Mesothelial cell of epicardium (in vitro differentiated cells): ENCODE data around the gene TUB. TPM values are rescaled to one million over a fixed set of nuclear protein-coding genes. Genes with fewer than 3 reads are reported as not detected.
A peak's percentile ranks its signal among the peaks of the same experiment; 100 is the strongest.

Experiments used
- DNase-seq, 2 experiments: peaks; one replicate each; pipeline ENCODE4 v3.0.0; 2021; ENCODE audit warnings: low spot score in 2 of 2; ENCODE audit not compliant: unreplicated experiment in 2 of 2
- H3K27ac Mint-ChIP-seq: 2 replicates; pipeline ENCODE4 v1.8.0; 2021; ENCODE audit warnings: mixed read lengths
- H3K27me3 Mint-ChIP-seq: 2 replicates; pipeline ENCODE4 v1.8.0; 2021; ENCODE audit warnings: low read depth, mixed read lengths
- H3K36me3 Mint-ChIP-seq: 2 replicates; pipeline ENCODE4 v1.8.0; 2021; ENCODE audit warnings: mixed read lengths
- H3K4me1 Mint-ChIP-seq: 2 replicates; pipeline ENCODE4 v1.8.0; 2021; ENCODE audit warnings: mixed read lengths
- H3K4me3 Mint-ChIP-seq: 2 replicates; pipeline ENCODE4 v1.8.0; 2021; ENCODE audit warnings: mild to moderate bottlenecking, moderate library complexity, mixed read lengths
- H3K9me3 Mint-ChIP-seq: 2 replicates; pipeline ENCODE4 v1.8.0; 2021; ENCODE audit warnings: mixed read lengths
- CTCF ChIP-seq: fragments of 200-600 bp; sonication (generic); IDR thresholded peaks from one replicate; pipeline ENCODE4 v1.5.0; 2021; ENCODE audit warnings: antibody characterized with exemption; ENCODE audit not compliant: unreplicated experiment
- total RNA-seq: library from RNA; stranded (reverse); gene quantifications from 3 replicates; pipeline ENCODE4 v1.2.1, GENCODE V29; 2021

The TUB gene
- total RNA-seq, 1 donor from 2014 or later, result 52.8 TPM

- Mint-ChIP-seq H3K27ac (no peak overlapping the region), H3K4me1 (peaks cover 8% of the 10 kb centered on the region), H3K36me3 (peaks cover 14% of the 10 kb centered on the region), H3K27me3 (no peaks in the 10 kb centered on the region), H3K4me3 (no peak overlapping the region), H3K9me3 (no peaks in the 10 kb centered on the region)
- TF ChIP-seq CTCF, result no peak
- DNase-seq, result no peak
Measured at GRCh38 chr11:8097926-8098325, 16.9 kb downstream of the TUB start.

- Mint-ChIP-seq H3K36me3 (peaks cover 14% of the 10 kb centered on the region), H3K9me3 (no peaks in the 10 kb centered on the region), H3K27ac (no peak overlapping the region), H3K27me3 (no peaks in the 10 kb centered on the region), H3K4me3 (no peak overlapping the region), H3K4me1 (peaks cover 8% of the 10 kb centered on the region)
- DNase-seq, result no peak
- TF ChIP-seq CTCF, result no peak
Measured at GRCh38 chr11:8098361-8098760, 17.4 kb downstream of the TUB start.

- Mint-ChIP-seq H3K4me3 (no peak overlapping the region), H3K4me1 (peaks cover 8% of the 10 kb centered on the region), H3K27me3 (no peaks in the 10 kb centered on the region), H3K27ac (no peak overlapping the region), H3K36me3 (peaks cover 17% of the 10 kb centered on the region), H3K9me3 (no peaks in the 10 kb centered on the region)
- TF ChIP-seq CTCF, result no peak
- DNase-seq, result no peak
Measured at GRCh38 chr11:8098879-8099278, 17.9 kb downstream of the TUB start.

GRCh38 chr11:8099291-8099899, 18.4 kb downstream of the TUB start:
- Mint-ChIP-seq H3K27ac (no peak overlapping the region), H3K9me3 (no peaks in the 10 kb centered on the region)
- TF ChIP-seq CTCF, result peak; percentile 76

GRCh38 chr11:8100158-8100557, 19.1 kb downstream of the TUB start:
- H3K36me3 Mint-ChIP-seq, result peaks cover 19% of the 10 kb centered on the region
- H3K27me3 Mint-ChIP-seq, result no peaks in the 10 kb centered on the region
- H3K27ac Mint-ChIP-seq, result no peak overlapping the region
- peaks cover 8% of the 10 kb centered on the region for H3K4me1 Mint-ChIP-seq
- H3K9me3 Mint-ChIP-seq, result no peaks in the 10 kb centered on the region
- H3K4me3 Mint-ChIP-seq, result no peak overlapping the region
- no peak for DNase-seq
- no peak for TF ChIP-seq CTCF

More at GRCh38 chr11:8099291-8099899, 18.4 kb downstream of the TUB start:
- Mint-ChIP-seq H3K27me3 (no peaks in the 10 kb centered on the region), H3K4me3 (no peak overlapping the region), H3K4me1 (peaks cover 8% of the 10 kb centered on the region), H3K36me3 (peaks cover 17% of the 10 kb centered on the region)
- peak in 1 of 2 experiments; percentile 82 for DNase-seq

GRCh38 chr11:8100605-8101004, 19.6 kb downstream of the TUB start:
- Mint-ChIP-seq H3K9me3 (no peaks in the 10 kb centered on the region), H3K27ac (no peak overlapping the region), H3K36me3 (peaks cover 20% of the 10 kb centered on the region), H3K4me3 (no peak overlapping the region), H3K27me3 (no peaks in the 10 kb centered on the region), H3K4me1 (peaks cover 4% of the 10 kb centered on the region)
- TF ChIP-seq CTCF, result no peak
- DNase-seq, result no peak
